SU-DHL-6 (cell line): Measurements from ENCODE around the gene TBC1D8.

ENCODE experiments used
- H2AFZ ChIP-seq: fragments of 200-600 bp; sonication (generic); 2 replicates; pipeline ENCODE4 v1.6.1; 2014; ENCODE audit warnings: low read depth, mild to moderate bottlenecking, moderate library complexity, mixed read lengths, antibody characterized with exemption, low read length; ENCODE audit not compliant: severe bottlenecking
- H3F3A ChIP-seq: fragments of 200-600 bp; shearing (Covaris generic); 2 replicates; pipeline ENCODE4 v1.6.0; 2016; ENCODE audit warnings: antibody characterized with exemption, mild to moderate bottlenecking; ENCODE audit not compliant: insufficient read depth
- H3K27ac ChIP-seq: fragments of 200-600 bp; sonication (generic); 2 replicates; pipeline ENCODE4 v1.5.1; 2016; ENCODE audit warnings: low read depth, mild to moderate bottlenecking, low read length, moderate library complexity, mixed read lengths
- H3K27me3 ChIP-seq: fragments of 200-600 bp; sonication (generic), shearing (Covaris generic); 2 replicates; pipeline ENCODE4 v1.6.0; 2014; ENCODE audit warnings: mild to moderate bottlenecking, low read length
- H3K36me3 ChIP-seq: fragments of 200-600 bp; sonication (generic); 2 replicates; pipeline ENCODE4 v1.6.1; 2014; ENCODE audit warnings: mild to moderate bottlenecking, low read length, mixed read lengths
- H3K4me2 ChIP-seq: fragments of 300-600, 200-600 bp; shearing (Covaris generic), sonication (generic); 2 replicates; pipeline ENCODE4 v1.6.0; 2014; ENCODE audit warnings: low read length, low read depth, mild to moderate bottlenecking; ENCODE audit not compliant: poor library complexity, severe bottlenecking
- H3K4me3 ChIP-seq: fragments of 200-600 bp; sonication (generic); 2 replicates; pipeline ENCODE4 v1.5.1; 2014; ENCODE audit warnings: antibody characterized with exemption, low read length, mild to moderate bottlenecking, mixed read lengths; ENCODE audit not compliant: insufficient read depth, poor library complexity, severe bottlenecking
- H3K79me2 ChIP-seq: fragments of 200-600 bp; sonication (generic); 2 replicates; pipeline ENCODE4 v1.6.1; 2014; ENCODE audit warnings: mild to moderate bottlenecking, low read length, moderate library complexity; ENCODE audit not compliant: insufficient read depth
- H3K9ac ChIP-seq: fragments of 200-600 bp; sonication (generic); 2 replicates; pipeline ENCODE4 v1.7.0; 2014; ENCODE audit warnings: mild to moderate bottlenecking, low read length
- H3K9me2 ChIP-seq: fragments of 200-600 bp; sonication (generic); replicated peaks from 2 replicates; pipeline ENCODE4 v1.6.1; 2014; ENCODE audit warnings: low read length; ENCODE audit not compliant: insufficient read depth
- H3K9me3 ChIP-seq: fragments of 200-600 bp; sonication (generic); 2 replicates; pipeline ENCODE4 v1.6.1; 2014; ENCODE audit warnings: low read length, mixed read lengths; ENCODE audit not compliant: insufficient read depth
- H4K20me1 ChIP-seq: fragments of 200-600 bp; sonication (generic); 2 replicates; pipeline ENCODE4 v1.6.1; 2014; ENCODE audit warnings: low read depth, mild to moderate bottlenecking, antibody characterized with exemption, low read length, moderate library complexity, mixed read lengths
- EZH2phosphoT487 ChIP-seq: fragments of 200-600 bp; sonication (generic), shearing (Covaris generic); conservative IDR thresholded peaks from 2 replicates; pipeline ENCODE4 v1.6.1; 2018; ENCODE audit warnings: mild to moderate bottlenecking, antibody characterized with exemption, low read length, moderate library complexity, mixed read lengths
- TF ChIP-seq, protein P1 (sequence below): fragments of 200-600 bp; sonication (generic); IDR thresholded peaks from one replicate; pipeline ENCODE4 v1.5.1; 2017; ENCODE audit warnings: antibody characterized with exemption, mild to moderate bottlenecking, low read length, moderate library complexity; ENCODE audit not compliant: insufficient read depth, poor library complexity, severe bottlenecking

Gene TBC1D8

GRCh38 chr2:100995309-100996075 lies 155.7 kb downstream of the TBC1D8 start:
- Histone ChIP-seq H3K9me3 (no peaks in the 10 kb centered on the region), H3K79me2 (no peaks in the 10 kb centered on the region), H3K9me2 (no peaks in the 10 kb centered on the region), H3K9ac (no peak overlapping the region), H3K4me3 (no peak overlapping the region), H3K4me2 (no peak overlapping the region), H3K36me3 (no peaks in the 10 kb centered on the region), H4K20me1 (no peaks in the 10 kb centered on the region), H3F3A (no peaks in the 10 kb centered on the region), H2AFZ (no peak overlapping the region), H3K27ac (no peak overlapping the region), H3K27me3 (no peaks in the 10 kb centered on the region)
- no peak for TF ChIP-seq EZH2phosphoT487
- TF ChIP-seq, protein P1, sequence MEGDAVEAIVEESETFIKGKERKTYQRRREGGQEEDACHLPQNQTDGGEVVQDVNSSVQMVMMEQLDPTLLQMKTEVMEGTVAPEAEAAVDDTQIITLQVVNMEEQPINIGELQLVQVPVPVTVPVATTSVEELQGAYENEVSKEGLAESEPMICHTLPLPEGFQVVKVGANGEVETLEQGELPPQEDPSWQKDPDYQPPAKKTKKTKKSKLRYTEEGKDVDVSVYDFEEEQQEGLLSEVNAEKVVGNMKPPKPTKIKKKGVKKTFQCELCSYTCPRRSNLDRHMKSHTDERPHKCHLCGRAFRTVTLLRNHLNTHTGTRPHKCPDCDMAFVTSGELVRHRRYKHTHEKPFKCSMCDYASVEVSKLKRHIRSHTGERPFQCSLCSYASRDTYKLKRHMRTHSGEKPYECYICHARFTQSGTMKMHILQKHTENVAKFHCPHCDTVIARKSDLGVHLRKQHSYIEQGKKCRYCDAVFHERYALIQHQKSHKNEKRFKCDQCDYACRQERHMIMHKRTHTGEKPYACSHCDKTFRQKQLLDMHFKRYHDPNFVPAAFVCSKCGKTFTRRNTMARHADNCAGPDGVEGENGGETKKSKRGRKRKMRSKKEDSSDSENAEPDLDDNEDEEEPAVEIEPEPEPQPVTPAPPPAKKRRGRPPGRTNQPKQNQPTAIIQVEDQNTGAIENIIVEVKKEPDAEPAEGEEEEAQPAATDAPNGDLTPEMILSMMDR: no peak

DNA sequence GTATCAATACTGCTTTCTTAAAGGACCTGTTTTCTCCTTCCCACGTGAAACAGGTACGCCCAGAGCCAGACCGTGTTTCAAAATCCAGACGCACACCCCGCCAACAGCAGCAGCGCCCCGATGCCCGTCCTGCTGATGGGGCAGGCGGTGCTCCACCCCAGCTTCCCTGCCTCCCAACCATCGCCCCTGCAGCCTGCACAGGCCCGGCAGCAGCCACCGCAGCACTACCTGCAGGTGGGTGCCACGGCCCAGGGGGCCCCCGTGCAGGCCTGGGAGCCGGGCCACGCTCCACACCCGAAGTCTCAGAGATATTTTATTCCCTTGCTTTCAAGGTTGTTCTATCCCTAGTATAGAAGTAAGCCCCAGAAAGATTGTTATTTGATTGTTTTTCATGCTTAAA lies 157.9 kb downstream of the TBC1D8 start:
- H3F3A ChIP-seq: no peaks in the 10 kb centered on the region
- H3K9me3 ChIP-seq: no peaks in the 10 kb centered on the region
- no peak overlapping the region for H2AFZ ChIP-seq
- no peaks in the 10 kb centered on the region for H4K20me1 ChIP-seq
- no peaks in the 10 kb centered on the region for H3K36me3 ChIP-seq
- no peak overlapping the region for H3K4me3 ChIP-seq
- no peaks in the 10 kb centered on the region for H3K9me2 ChIP-seq
- no peak overlapping the region for H3K4me2 ChIP-seq
- H3K79me2 ChIP-seq: no peaks in the 10 kb centered on the region
- no peaks in the 10 kb centered on the region for H3K27me3 ChIP-seq
- H3K27ac ChIP-seq: no peak overlapping the region
- TF ChIP-seq EZH2phosphoT487: no peak
- TF ChIP-seq, protein P1: no peak
- no peak overlapping the region for H3K9ac ChIP-seq

DNA sequence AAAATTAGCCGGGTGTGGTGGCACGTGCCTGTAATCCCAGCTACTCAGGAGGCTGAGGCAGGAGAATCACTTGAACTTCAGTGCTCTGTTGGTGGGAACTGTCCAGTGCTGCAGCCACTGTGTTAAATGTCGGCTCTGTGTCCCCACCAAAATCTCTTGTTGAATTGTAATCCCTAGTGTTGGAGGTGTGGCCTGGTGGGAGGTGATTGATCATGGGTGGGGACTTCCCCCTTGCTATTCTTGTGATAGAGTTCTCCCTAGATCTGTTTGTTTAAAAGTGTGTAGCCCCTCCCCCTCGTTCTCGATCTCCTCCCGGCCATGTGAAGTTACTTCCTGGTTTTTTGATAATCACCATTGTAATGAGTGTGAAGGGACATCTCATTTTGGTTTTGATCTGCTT lies 158.9 kb downstream of the TBC1D8 start:
- Histone ChIP-seq H3K9me3 (no peaks in the 10 kb centered on the region), H3K9me2 (no peaks in the 10 kb centered on the region), H4K20me1 (no peaks in the 10 kb centered on the region), H3K4me2 (no peak overlapping the region), H3K79me2 (no peaks in the 10 kb centered on the region), H3K9ac (no peak overlapping the region), H3K4me3 (no peak overlapping the region), H3K36me3 (no peaks in the 10 kb centered on the region), H3K27me3 (no peaks in the 10 kb centered on the region), H2AFZ (peak overlapping the region; percentile 16), H3F3A (no peaks in the 10 kb centered on the region), H3K27ac (no peak overlapping the region)
- TF ChIP-seq, protein P1: no peak
